Measurements from ENCODE around the gene RPS3.
"Not testable (repeated sequence)": the region's sequence is repeated elsewhere in the genome, so short reads cannot be mapped to it uniquely, and the experiment has no call there.

The RPS3 gene

GRCh38 chr11:75399344-75400145 is at the start of gene RPS3:
Gene RPS3, plus strand, starts transcription at chr11:75399518. Its CDS starts 30 bp downstream, at chr11:75399548.
- DNase-seq, result peak; percentile 98

- DNase-seq, result peak; percentile 38
Measured at GRCh38 chr11:75349521-75350116, 49.7 kb upstream of the RPS3 start.

GRCh38 chr11:75350122-75350742 is 49.1 kb upstream of the RPS3 start:
- DNase-seq, result no peak

GRCh38 chr11:75350743-75351540 is 48.4 kb upstream of the RPS3 start:
- peak; percentile 85 for DNase-seq

GRCh38 chr11:75351541-75351790 is 47.9 kb upstream of the RPS3 start, which contains the start of gene ARRB1:
Gene ARRB1, minus strand, starts transcription at chr11:75351661. Its CDS starts 54 bp downstream, at chr11:75351607.
- no peak for DNase-seq

- DNase-seq, result peak; percentile 98
Measured at GRCh38 chr11:75351791-75352587, 47.3 kb upstream of the RPS3 start.

- DNase-seq, result peak; percentile 32
Measured at GRCh38 chr11:75352588-75353206, 46.6 kb upstream of the RPS3 start.

- DNase-seq, result no peak
Measured at GRCh38 chr11:75355051-75355450, 44.3 kb upstream of the RPS3 start.

GRCh38 chr11:75356613-75357012 is 42.7 kb upstream of the RPS3 start:
- no peak for DNase-seq

GRCh38 chr11:75362285-75362684 is 37.0 kb upstream of the RPS3 start:
- not testable (repeated sequence) for DNase-seq

GRCh38 chr11:75365711-75366181 is 33.6 kb upstream of the RPS3 start:
- peak; percentile 81 for DNase-seq

- peak; percentile 56 for DNase-seq
Measured at GRCh38 chr11:75366826-75367225, 32.5 kb upstream of the RPS3 start.

GRCh38 chr11:75369560-75370255 is 29.6 kb upstream of the RPS3 start:
- DNase-seq, result peak; percentile 88

- no peak for DNase-seq
Measured at GRCh38 chr11:75371949-75372876, 27.1 kb upstream of the RPS3 start.

- no peak for DNase-seq
Measured at GRCh38 chr11:75373201-75373600, 26.1 kb upstream of the RPS3 start.

- no peak for DNase-seq
Measured at GRCh38 chr11:75374646-75375045, 24.7 kb upstream of the RPS3 start.

- DNase-seq, result no peak
Measured at GRCh38 chr11:75375626-75376025, 23.7 kb upstream of the RPS3 start.

- DNase-seq, result no peak
Measured at GRCh38 chr11:75376175-75376574, 23.1 kb upstream of the RPS3 start.

GRCh38 chr11:75378776-75379175 is 20.5 kb upstream of the RPS3 start:
- not testable (repeated sequence) for DNase-seq

GRCh38 chr11:75380245-75380644 is 19.1 kb upstream of the RPS3 start:
- no peak for DNase-seq
